KMS-11 (cell line): ENCODE measurements around the gene HLF.

Experiments used
- H2AFZ ChIP-seq: fragments of 200-600 bp; sonication (generic); 2 replicates; pipeline ENCODE4 v1.6.1; 2016; ENCODE audit warnings: antibody characterized with exemption, mixed run types, low read depth
- H3K27ac ChIP-seq: fragments of 200-600 bp; sonication (generic); 2 replicates; pipeline ENCODE4 v1.6.1; 2016; ENCODE audit warnings: mild to moderate bottlenecking, mixed run types
- H3K27me3 ChIP-seq: fragments of 200-600 bp; sonication (generic); 2 replicates; pipeline ENCODE4 v1.6.1; 2017; ENCODE audit warnings: mild to moderate bottlenecking, low read depth, mixed run types, moderate library complexity; ENCODE audit not compliant: insufficient read depth
- H3K36me3 ChIP-seq: fragments of 200-600 bp; sonication (generic); 2 replicates; pipeline ENCODE4 v1.6.1; 2017; ENCODE audit warnings: mild to moderate bottlenecking, mixed run types; ENCODE audit not compliant: insufficient read depth
- H3K4me1 ChIP-seq: fragments of 200-600 bp; sonication (generic); 2 replicates; pipeline ENCODE4 v1.6.1; 2016; ENCODE audit warnings: mild to moderate bottlenecking, low read depth, mixed run types; ENCODE audit not compliant: poor library complexity, severe bottlenecking
- H3K4me2 ChIP-seq: fragments of 200-600 bp; sonication (generic); 2 replicates; pipeline ENCODE4 v1.7.0; 2016; ENCODE audit warnings: mild to moderate bottlenecking, mixed run types
- H3K4me3 ChIP-seq: fragments of 200-600 bp; sonication (generic); IDR thresholded peaks from 2 replicates; pipeline ENCODE4 v1.6.1; 2017; ENCODE audit warnings: low read depth, low read length, mixed read lengths; ENCODE audit not compliant: insufficient read depth
- H3K79me2 ChIP-seq: fragments of 200-600 bp; sonication (generic); 2 replicates; pipeline ENCODE4 v1.6.1; 2016; ENCODE audit warnings: low read depth, mixed run types; ENCODE audit not compliant: insufficient read depth
- H3K9ac ChIP-seq: fragments of 200-600 bp; sonication (generic); 2 replicates; pipeline ENCODE4 v1.6.1; 2016; ENCODE audit warnings: mild to moderate bottlenecking, mixed run types
- H4K20me1 ChIP-seq: fragments of 200-600 bp; sonication (generic); 2 replicates; pipeline ENCODE4 v1.6.1; 2016; ENCODE audit warnings: mild to moderate bottlenecking, mixed run types; ENCODE audit not compliant: insufficient read depth
- TF ChIP-seq, protein P1 (sequence below): fragments of 200-600 bp; sonication (generic); conservative IDR thresholded peaks from 2 replicates; pipeline ENCODE4 v1.6.1; 2017; ENCODE audit warnings: low read depth, mild to moderate bottlenecking, antibody characterized with exemption, low read length, moderate library complexity, mixed read lengths

The HLF gene

DNA sequence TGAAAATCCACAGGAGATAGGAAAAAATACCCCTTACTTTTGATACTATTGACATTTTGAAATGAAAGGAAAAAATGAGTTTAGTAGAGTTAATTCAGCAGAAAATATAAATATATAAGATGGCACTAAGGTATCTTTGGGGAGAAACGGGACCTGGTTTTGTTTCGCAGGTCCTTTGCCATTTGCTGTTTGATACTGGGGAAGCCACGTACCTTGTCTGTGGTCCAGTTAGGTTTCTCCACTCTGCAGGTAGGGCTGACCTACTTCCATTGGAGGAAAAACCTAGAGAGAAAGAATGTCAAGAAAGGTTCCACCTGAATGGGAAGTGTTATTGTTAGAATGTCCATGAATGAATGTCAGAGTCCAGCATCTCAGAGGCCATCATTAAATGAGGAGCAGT, 48.1 kb downstream of the HLF start:
- H4K20me1 ChIP-seq: no peaks in the 10 kb centered on the region
- H3K4me1 ChIP-seq: no peaks in the 10 kb centered on the region
- H3K4me3 ChIP-seq: no peak overlapping the region
- TF ChIP-seq, protein P1, sequence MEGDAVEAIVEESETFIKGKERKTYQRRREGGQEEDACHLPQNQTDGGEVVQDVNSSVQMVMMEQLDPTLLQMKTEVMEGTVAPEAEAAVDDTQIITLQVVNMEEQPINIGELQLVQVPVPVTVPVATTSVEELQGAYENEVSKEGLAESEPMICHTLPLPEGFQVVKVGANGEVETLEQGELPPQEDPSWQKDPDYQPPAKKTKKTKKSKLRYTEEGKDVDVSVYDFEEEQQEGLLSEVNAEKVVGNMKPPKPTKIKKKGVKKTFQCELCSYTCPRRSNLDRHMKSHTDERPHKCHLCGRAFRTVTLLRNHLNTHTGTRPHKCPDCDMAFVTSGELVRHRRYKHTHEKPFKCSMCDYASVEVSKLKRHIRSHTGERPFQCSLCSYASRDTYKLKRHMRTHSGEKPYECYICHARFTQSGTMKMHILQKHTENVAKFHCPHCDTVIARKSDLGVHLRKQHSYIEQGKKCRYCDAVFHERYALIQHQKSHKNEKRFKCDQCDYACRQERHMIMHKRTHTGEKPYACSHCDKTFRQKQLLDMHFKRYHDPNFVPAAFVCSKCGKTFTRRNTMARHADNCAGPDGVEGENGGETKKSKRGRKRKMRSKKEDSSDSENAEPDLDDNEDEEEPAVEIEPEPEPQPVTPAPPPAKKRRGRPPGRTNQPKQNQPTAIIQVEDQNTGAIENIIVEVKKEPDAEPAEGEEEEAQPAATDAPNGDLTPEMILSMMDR: no peak
- H3K4me2 ChIP-seq: no peak overlapping the region
- no peak overlapping the region for H3K9ac ChIP-seq
- no peaks in the 10 kb centered on the region for H3K36me3 ChIP-seq
- H2AFZ ChIP-seq: no peak overlapping the region
- no peak overlapping the region for H3K27ac ChIP-seq
- H3K27me3 ChIP-seq: no peaks in the 10 kb centered on the region
- H3K79me2 ChIP-seq: no peaks in the 10 kb centered on the region

DNA sequence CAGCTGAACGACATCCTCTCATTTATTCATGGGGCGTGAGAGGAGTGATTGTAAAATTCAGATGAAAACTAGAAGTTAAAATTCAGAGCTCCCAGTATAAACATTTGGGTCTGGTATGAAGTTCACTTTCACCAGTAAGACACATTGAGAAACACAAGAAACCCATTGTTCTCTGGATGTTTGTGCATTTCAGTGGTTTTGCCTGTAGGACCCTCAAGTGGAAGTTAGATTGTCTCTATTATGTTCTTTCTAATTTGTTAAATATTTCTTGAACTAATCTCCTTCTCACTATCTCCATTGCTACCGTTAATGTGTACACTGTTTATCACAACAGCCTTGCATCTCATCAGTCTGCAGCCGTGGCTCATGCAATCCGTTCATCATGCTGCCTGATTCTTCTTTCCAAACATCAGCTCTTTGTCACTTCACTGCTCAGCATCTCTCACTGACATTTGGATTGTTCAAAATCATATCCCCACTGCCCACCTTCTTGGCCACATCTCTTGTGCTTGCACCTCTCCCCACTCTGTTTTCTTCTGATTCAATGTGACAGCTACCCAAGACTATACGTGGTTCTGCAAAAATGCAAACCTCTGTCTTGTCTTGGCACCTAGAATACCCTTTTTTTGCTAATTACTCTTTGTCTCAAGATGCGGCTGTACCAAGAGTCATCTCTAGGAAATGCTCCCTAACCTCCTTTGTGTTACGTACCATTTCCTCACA, 49.5 kb downstream of the HLF start:
- Histone ChIP-seq H3K36me3 (no peaks in the 10 kb centered on the region), H2AFZ (no peak overlapping the region), H3K27me3 (no peaks in the 10 kb centered on the region), H3K4me2 (no peak overlapping the region), H3K27ac (no peak overlapping the region), H3K9ac (no peak overlapping the region), H3K4me1 (no peaks in the 10 kb centered on the region), H3K79me2 (no peaks in the 10 kb centered on the region), H3K4me3 (no peak overlapping the region), H4K20me1 (no peaks in the 10 kb centered on the region)
- TF ChIP-seq, protein P1: no peak

DNA sequence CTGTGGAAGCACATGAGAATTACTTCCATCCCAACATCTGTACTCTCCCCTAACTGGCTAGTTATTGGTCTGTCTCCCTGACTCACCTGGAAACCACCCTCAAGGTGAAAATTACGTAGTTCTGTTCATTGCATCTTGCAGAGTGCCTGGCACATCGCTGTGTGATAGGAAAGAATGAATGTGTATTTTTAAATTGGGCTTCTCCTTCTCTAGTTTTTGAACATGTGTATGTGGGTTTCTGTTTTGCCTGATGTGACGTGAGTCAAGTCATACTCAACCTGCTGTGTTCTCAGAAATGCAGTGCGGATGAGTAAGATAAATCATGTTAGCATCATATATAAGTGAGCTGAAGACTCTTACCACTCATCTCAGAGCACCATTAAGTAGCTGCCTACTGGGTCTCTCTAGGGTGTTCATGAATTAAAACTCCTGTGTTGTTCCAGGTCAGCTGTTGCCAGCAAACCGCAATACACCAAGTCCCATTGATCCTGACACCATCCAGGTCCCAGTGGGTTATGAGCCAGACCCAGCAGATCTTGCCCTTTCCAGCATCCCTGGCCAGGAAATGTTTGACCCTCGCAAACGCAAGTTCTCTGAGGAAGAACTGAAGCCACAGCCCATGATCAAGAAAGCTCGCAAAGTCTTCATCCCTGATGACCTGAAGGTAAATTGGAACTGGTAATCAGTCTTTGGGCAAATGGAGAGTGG, 50.2 kb downstream of the HLF start:
- TF ChIP-seq, protein P1: no peak
- no peaks in the 10 kb centered on the region for H3K36me3 ChIP-seq
- H3K79me2 ChIP-seq: no peaks in the 10 kb centered on the region

DNA sequence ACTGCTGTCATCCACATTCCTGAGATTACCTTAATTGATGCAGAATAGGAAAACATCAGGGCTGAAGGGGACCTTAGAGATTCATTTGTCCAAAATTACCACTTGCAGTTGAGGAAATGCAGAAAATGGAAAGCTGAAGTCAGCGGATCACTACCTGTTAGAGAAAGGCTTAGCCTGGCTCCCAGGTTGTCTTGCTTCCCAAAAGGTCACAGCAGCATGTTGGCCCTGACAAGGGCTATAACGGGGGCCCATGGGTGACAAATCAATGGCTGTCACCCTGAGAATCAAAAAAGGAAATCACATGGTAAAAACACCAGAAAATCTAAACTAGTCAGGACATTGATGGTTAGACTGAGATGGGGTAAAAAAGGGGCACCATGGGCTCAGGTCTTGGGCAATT, 51.7 kb downstream of the HLF start:
- Histone ChIP-seq H3K4me2 (no peak overlapping the region), H3K79me2 (no peaks in the 10 kb centered on the region), H3K27ac (no peak overlapping the region), H3K4me1 (no peaks in the 10 kb centered on the region), H3K4me3 (no peak overlapping the region), H2AFZ (no peak overlapping the region), H3K9ac (no peak overlapping the region), H3K36me3 (no peaks in the 10 kb centered on the region), H3K27me3 (no peaks in the 10 kb centered on the region), H4K20me1 (no peaks in the 10 kb centered on the region)
- TF ChIP-seq, protein P1: no peak

More for the DNA sequence above, 50.2 kb downstream of the HLF start:
- H3K27me3 ChIP-seq: no peaks in the 10 kb centered on the region
- H3K4me2 ChIP-seq: no peak overlapping the region
- no peak overlapping the region for H3K4me3 ChIP-seq
- no peaks in the 10 kb centered on the region for H4K20me1 ChIP-seq
- H2AFZ ChIP-seq: no peak overlapping the region
- no peak overlapping the region for H3K9ac ChIP-seq
- no peak overlapping the region for H3K27ac ChIP-seq
- no peaks in the 10 kb centered on the region for H3K4me1 ChIP-seq
